Gastrocnemius medialis (tissue), 4 donors: Measurements from ENCODE around the gene CRISP2.
"Not testable (repeated sequence)": the region's sequence is repeated elsewhere in the genome, so short reads cannot be mapped to it uniquely, and the experiment has no call there.

Experiments used
- CTCF ChIP-seq, 5 experiments: fragments of 450-650 bp in 3 of 5; fragments of 200-600 bp in 2 of 5; sonication (generic) in 2 of 5; IDR thresholded peaks in 4 of 5; conservative IDR thresholded peaks in 1 of 5; 1 replicate in 4 of 5; 2 replicates in 1 of 5; pipeline ENCODE4 v1.5.1; 2016 to 2019; ENCODE audit warnings: antibody characterized with exemption in 5 of 5, mild to moderate bottlenecking in 3 of 5, moderate library complexity in 3 of 5
- POLR2A ChIP-seq, 2 donors: fragments of 450-650 bp; IDR thresholded peaks; one replicate each; pipeline ENCODE4 v1.6.1; 2017; ENCODE audit warnings: antibody characterized with exemption in 2 of 2, mild to moderate bottlenecking in 2 of 2, moderate library complexity in 2 of 2

DNA sequence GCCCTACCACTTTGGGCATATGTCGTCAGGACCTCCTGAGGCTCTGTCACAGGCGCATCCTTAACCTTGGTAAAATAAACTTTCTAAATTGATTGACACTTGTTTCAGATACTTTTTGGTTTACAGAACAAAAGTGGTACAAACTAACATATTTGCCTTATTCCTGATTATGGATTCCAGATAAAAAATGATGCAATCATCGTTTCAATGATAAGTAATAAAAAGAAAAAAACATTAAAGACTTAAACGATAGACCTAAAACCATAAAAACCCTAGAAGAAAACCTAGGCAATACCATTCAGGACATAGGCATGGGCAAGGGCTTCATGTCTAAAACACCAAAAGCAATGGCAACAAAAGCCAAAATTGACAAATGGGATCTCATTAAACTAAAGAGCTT is 10.6 kb upstream of the CRISP2 start:
- not testable (repeated sequence) for TF ChIP-seq CTCF (IDR thresholded peaks at IDR 0.05 in 4 of 5, conservative IDR thresholded peaks at IDR 0.05 in 1 of 5); POLR2A (IDR thresholded peaks at IDR 0.05)
